ENCODE measurements around the gene FBXL16. TPM values are rescaled to one million over a fixed set of nuclear protein-coding genes. Genes with fewer than 3 reads are reported as not detected.

FBXL16 gene
- total and polyA plus RNA-seq, 2 of the 13 experiments (the other 11 are each of a cell fraction or from before 2014, with no cell fraction given) = 0.22 to 2.0 TPM

DNA sequence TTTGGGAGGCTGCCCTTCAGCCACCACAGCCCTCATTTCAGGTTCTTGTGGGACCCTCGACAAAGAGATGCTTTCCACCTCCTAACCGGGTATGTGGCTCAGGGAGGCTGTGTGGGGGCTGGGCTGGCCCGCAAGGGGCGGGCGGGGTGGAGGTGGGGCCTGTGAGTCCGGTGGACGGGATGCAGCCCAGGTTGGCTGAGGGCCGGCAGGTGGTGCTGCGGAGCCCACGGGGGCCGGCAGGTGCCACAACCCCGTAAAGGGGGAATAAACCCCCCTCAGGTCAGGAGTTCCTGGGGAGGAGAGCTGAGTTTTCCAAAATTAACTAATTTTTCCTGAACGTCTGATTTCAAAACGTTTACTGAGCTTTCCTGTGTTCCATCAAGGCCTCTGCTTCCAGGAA, 40.1 kb upstream of the FBXL16 start:
- Histone ChIP-seq H3K4me3 (replicated peaks in 1 of 3; ENCODE audit: insufficient read depth in 1 of 3, low read depth in 2 of 3, low read length in 3 of 3) (no peak overlapping the region), H3K27ac (ENCODE audit: extremely low read length, insufficient read depth, low read length) (no peak overlapping the region), H4K20me1 (ENCODE audit: insufficient read depth, low read length) (no peaks in the 10 kb centered on the region), H3K4me2 (ENCODE audit: low read depth, low read length) (no peak overlapping the region), H2AFZ (ENCODE audit: low read length) (no peak overlapping the region), H3K9ac (ENCODE audit: insufficient read depth, low read depth, low read length) (no peak overlapping the region), H3K27me3 (ENCODE audit: control insufficient read depth in 1 of 2, insufficient read depth in 2 of 2, low read length in 2 of 2) (peaks cover 0 to 17% of the 10 kb centered on the region in 2 experiments; a peak in 2 of 5 replicates), H3K4me1 (ENCODE audit: insufficient read depth, low read length) (0 out of 2 replicates have a peak, but pooled peaks cover 8% of the 10 kb centered on the region), H3K79me2 (ENCODE audit: insufficient read depth, low read length) (no peaks in the 10 kb centered on the region), H3K36me3 (replicated peaks in 1 of 2; ENCODE audit: control insufficient read depth in 1 of 2, insufficient read depth in 2 of 2, low read length in 2 of 2) (no peaks in the 10 kb centered on the region), H3K9me3 (ENCODE audit: low read length) (no peaks in the 10 kb centered on the region)
- in situ Hi-C loops (cut with HindIII; ENCODE audit: extremely low pct_ligation_motif_present, low pct_unique_long_range_greater_than_20kb) = no loop called here
- DNase-seq (ENCODE audit: low spot score) = no peak
- POLR2A ChIA-PET = no interaction called here
- CTCF ChIA-PET (ENCODE audit: low intra/inter-chr PET ratio, low total read pairs) = interaction anchor here (0.7 kb wide), 1 partner anchor 40 kb away, joined by 4 read pairs; no protein-coding TSS in a partner anchor
- intact Hi-C loops (cut with micrococcal nuclease; ENCODE audit: unreplicated experiment) = loop anchor here (1.0 kb wide), 1 partner anchor 40 kb away; no protein-coding TSS in a partner anchor
- peak; percentile 50 for FAIRE-seq
- WGBS (ENCODE audit: low lambda C conversion rate) = 0% methylated on average over 9 of the region's 14 CpGs
- no TSS peak for BruUV-seq (replicated peaks)
- ATAC-seq = peak; percentile 76
- TF ChIP-seq, protein P1, sequence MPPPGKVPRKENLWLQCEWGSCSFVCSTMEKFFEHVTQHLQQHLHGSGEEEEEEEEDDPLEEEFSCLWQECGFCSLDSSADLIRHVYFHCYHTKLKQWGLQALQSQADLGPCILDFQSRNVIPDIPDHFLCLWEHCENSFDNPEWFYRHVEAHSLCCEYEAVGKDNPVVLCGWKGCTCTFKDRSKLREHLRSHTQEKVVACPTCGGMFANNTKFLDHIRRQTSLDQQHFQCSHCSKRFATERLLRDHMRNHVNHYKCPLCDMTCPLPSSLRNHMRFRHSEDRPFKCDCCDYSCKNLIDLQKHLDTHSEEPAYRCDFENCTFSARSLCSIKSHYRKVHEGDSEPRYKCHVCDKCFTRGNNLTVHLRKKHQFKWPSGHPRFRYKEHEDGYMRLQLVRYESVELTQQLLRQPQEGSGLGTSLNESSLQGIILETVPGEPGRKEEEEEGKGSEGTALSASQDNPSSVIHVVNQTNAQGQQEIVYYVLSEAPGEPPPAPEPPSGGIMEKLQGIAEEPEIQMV (CRISPR knock-in tag; IDR thresholded peaks at IDR 0.05; ENCODE audit: low read depth) = no peak
- no peak for TF ChIP-seq ZNF225 (CRISPR knock-in tag; IDR thresholded peaks at IDR 0.05)
- no peak for TF ChIP-seq ZBTB21 (CRISPR knock-in tag; IDR thresholded peaks at IDR 0.05)
- TF ChIP-seq BCL6 (CRISPR knock-in tag; IDR thresholded peaks at IDR 0.05) = no peak
- peak; percentile 51 for TF ChIP-seq STAG1 (CRISPR knock-in tag; IDR thresholded peaks at IDR 0.05)
- no peak for TF ChIP-seq KLF12 (CRISPR knock-in tag; IDR thresholded peaks at IDR 0.05; ENCODE audit: borderline replicate concordance)
- TF ChIP-seq, protein P2, sequence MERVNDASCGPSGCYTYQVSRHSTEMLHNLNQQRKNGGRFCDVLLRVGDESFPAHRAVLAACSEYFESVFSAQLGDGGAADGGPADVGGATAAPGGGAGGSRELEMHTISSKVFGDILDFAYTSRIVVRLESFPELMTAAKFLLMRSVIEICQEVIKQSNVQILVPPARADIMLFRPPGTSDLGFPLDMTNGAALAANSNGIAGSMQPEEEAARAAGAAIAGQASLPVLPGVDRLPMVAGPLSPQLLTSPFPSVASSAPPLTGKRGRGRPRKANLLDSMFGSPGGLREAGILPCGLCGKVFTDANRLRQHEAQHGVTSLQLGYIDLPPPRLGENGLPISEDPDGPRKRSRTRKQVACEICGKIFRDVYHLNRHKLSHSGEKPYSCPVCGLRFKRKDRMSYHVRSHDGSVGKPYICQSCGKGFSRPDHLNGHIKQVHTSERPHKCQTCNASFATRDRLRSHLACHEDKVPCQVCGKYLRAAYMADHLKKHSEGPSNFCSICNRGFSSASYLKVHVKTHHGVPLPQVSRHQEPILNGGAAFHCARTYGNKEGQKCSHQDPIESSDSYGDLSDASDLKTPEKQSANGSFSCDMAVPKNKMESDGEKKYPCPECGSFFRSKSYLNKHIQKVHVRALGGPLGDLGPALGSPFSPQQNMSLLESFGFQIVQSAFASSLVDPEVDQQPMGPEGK (CRISPR knock-in tag; IDR thresholded peaks at IDR 0.05) = peak; percentile 73; the same call in 1 of the 2 replicates
- peak; percentile 17; the same call in 1 of the 2 replicates for TF ChIP-seq ZNF788 (CRISPR knock-in tag; IDR thresholded peaks at IDR 0.05; ENCODE audit: borderline replicate concordance)
- TF ChIP-seq, protein P3, sequence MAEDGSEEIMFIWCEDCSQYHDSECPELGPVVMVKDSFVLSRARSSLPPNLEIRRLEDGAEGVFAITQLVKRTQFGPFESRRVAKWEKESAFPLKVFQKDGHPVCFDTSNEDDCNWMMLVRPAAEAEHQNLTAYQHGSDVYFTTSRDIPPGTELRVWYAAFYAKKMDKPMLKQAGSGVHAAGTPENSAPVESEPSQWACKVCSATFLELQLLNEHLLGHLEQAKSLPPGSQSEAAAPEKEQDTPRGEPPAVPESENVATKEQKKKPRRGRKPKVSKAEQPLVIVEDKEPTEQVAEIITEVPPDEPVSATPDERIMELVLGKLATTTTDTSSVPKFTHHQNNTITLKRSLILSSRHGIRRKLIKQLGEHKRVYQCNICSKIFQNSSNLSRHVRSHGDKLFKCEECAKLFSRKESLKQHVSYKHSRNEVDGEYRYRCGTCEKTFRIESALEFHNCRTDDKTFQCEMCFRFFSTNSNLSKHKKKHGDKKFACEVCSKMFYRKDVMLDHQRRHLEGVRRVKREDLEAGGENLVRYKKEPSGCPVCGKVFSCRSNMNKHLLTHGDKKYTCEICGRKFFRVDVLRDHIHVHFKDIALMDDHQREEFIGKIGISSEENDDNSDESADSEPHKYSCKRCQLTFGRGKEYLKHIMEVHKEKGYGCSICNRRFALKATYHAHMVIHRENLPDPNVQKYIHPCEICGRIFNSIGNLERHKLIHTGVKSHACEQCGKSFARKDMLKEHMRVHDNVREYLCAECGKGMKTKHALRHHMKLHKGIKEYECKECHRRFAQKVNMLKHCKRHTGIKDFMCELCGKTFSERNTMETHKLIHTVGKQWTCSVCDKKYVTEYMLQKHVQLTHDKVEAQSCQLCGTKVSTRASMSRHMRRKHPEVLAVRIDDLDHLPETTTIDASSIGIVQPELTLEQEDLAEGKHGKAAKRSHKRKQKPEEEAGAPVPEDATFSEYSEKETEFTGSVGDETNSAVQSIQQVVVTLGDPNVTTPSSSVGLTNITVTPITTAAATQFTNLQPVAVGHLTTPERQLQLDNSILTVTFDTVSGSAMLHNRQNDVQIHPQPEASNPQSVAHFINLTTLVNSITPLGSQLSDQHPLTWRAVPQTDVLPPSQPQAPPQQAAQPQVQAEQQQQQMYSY (CRISPR knock-in tag; IDR thresholded peaks at IDR 0.05) = peak; percentile 67
- TF ChIP-seq CHD2 (IDR thresholded peaks at IDR 0.05; ENCODE audit: low read depth, low read length) = 0 out of 2 replicates have a peak, but pooled peaks have one; percentile 26
- TF ChIP-seq, protein P4, sequence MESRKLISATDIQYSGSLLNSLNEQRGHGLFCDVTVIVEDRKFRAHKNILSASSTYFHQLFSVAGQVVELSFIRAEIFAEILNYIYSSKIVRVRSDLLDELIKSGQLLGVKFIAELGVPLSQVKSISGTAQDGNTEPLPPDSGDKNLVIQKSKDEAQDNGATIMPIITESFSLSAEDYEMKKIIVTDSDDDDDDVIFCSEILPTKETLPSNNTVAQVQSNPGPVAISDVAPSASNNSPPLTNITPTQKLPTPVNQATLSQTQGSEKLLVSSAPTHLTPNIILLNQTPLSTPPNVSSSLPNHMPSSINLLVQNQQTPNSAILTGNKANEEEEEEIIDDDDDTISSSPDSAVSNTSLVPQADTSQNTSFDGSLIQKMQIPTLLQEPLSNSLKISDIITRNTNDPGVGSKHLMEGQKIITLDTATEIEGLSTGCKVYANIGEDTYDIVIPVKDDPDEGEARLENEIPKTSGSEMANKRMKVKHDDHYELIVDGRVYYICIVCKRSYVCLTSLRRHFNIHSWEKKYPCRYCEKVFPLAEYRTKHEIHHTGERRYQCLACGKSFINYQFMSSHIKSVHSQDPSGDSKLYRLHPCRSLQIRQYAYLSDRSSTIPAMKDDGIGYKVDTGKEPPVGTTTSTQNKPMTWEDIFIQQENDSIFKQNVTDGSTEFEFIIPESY (CRISPR knock-in tag; IDR thresholded peaks at IDR 0.05) = no peak
- TF ChIP-seq KDM4B (CRISPR knock-in tag; IDR thresholded peaks at IDR 0.05) = 0 out of 2 replicates have a peak, but pooled peaks have one; percentile 47
- TF ChIP-seq, protein P5, sequence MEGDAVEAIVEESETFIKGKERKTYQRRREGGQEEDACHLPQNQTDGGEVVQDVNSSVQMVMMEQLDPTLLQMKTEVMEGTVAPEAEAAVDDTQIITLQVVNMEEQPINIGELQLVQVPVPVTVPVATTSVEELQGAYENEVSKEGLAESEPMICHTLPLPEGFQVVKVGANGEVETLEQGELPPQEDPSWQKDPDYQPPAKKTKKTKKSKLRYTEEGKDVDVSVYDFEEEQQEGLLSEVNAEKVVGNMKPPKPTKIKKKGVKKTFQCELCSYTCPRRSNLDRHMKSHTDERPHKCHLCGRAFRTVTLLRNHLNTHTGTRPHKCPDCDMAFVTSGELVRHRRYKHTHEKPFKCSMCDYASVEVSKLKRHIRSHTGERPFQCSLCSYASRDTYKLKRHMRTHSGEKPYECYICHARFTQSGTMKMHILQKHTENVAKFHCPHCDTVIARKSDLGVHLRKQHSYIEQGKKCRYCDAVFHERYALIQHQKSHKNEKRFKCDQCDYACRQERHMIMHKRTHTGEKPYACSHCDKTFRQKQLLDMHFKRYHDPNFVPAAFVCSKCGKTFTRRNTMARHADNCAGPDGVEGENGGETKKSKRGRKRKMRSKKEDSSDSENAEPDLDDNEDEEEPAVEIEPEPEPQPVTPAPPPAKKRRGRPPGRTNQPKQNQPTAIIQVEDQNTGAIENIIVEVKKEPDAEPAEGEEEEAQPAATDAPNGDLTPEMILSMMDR (CRISPR knock-in tag; IDR thresholded peaks at IDR 0.05) = peak; percentile 80
